Activated naive CD4-positive, alpha-beta T cell treated with anti-CD3 and anti-CD28 coated beads, Interleukin-2, amount 50 U/mL, for 24 hours (primary cell): ENCODE measurements around the gene BBOX1.
"Not testable (repeated sequence)": the region's sequence is repeated elsewhere in the genome, so short reads cannot be mapped to it uniquely, and the experiment has no call there.

Source experiments
- H3K27ac Mint-ChIP-seq: one replicate; pipeline ENCODE4 v1.8.0; 2021; ENCODE audit warnings: mild to moderate bottlenecking, mixed read lengths
- H3K27me3 Mint-ChIP-seq: one replicate; pipeline ENCODE4 v1.8.0; 2021; ENCODE audit warnings: mixed read lengths
- H3K36me3 Mint-ChIP-seq: one replicate; pipeline ENCODE4 v1.8.0; 2021; ENCODE audit warnings: mixed read lengths
- H3K4me1 Mint-ChIP-seq: one replicate; pipeline ENCODE4 v1.8.0; 2021; ENCODE audit warnings: mixed read lengths
- H3K4me3 Mint-ChIP-seq: one replicate; pipeline ENCODE4 v1.8.0; 2021; ENCODE audit warnings: mild to moderate bottlenecking, mixed read lengths
- H3K9me3 Mint-ChIP-seq: one replicate; pipeline ENCODE4 v1.8.0; 2021; ENCODE audit warnings: mixed read lengths

Gene BBOX1

DNA sequence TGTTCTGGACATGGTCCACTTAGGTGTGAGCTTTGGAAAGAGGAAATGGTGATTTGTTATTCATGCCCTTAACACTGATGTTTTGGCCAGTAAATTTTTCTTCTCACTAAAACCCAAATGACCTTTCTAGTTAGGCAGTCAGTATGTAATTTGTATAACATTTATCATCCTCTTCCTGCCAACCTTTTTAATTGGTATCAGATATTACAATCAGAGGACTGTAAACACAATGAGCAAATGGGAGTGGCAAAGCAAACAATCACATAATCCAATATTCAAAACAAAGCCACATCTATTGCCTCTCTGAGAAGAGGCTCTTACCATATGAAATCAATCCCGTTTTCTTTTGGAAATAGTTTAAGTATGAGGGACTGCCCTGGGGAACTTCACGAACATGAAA is 49.1 kb downstream of the BBOX1 start:
- H3K27me3 Mint-ChIP-seq: no peaks in the 10 kb centered on the region
- peaks cover 13% of the 10 kb centered on the region for H3K9me3 Mint-ChIP-seq
- no peak overlapping the region for H3K4me3 Mint-ChIP-seq
- no peaks in the 10 kb centered on the region for H3K4me1 Mint-ChIP-seq
- H3K36me3 Mint-ChIP-seq: no peaks in the 10 kb centered on the region
- no peak overlapping the region for H3K27ac Mint-ChIP-seq

- not testable (repeated sequence) for H3K27ac Mint-ChIP-seq, H3K4me3 Mint-ChIP-seq
- peaks cover 13% of the 10 kb centered on the region for H3K9me3 Mint-ChIP-seq
Observed at GRCh38 chr11:27090357-27090948, 49.8 kb downstream of the BBOX1 start.

GRCh38 chr11:27094120-27094519 is 53.5 kb downstream of the BBOX1 start:
- H3K36me3 Mint-ChIP-seq: no peaks in the 10 kb centered on the region
- no peak overlapping the region for H3K4me3 Mint-ChIP-seq
- no peaks in the 10 kb centered on the region for H3K27me3 Mint-ChIP-seq
- H3K9me3 Mint-ChIP-seq: peaks cover 13% of the 10 kb centered on the region
- H3K27ac Mint-ChIP-seq: no peak overlapping the region
- no peaks in the 10 kb centered on the region for H3K4me1 Mint-ChIP-seq

More at GRCh38 chr11:27090357-27090948, 49.8 kb downstream of the BBOX1 start:
- not testable (repeated sequence) for H3K27me3 Mint-ChIP-seq, H3K36me3 Mint-ChIP-seq, H3K4me1 Mint-ChIP-seq

DNA sequence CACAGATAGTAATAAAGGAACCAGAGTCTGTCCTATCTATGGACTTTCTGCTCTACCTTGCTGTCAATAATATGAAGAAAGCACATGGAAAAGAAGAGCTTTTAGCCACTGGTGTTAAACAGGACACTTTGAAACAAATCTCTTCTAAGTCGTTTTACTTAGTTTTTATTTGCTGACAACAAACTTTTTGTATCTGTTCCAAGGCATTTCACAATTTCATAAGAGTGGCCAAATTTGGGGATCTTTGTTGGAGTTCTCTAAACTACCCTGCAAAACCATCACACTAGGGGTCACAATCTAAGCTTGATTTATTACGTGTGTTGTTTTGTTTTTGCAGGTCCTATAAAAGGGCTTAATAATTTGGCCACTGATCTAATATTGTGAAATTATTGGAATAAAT is 54.4 kb downstream of the BBOX1 start:
- no peaks in the 10 kb centered on the region for H3K36me3 Mint-ChIP-seq
- peaks cover 9% of the 10 kb centered on the region for H3K9me3 Mint-ChIP-seq
- no peak overlapping the region for H3K4me3 Mint-ChIP-seq
- H3K27me3 Mint-ChIP-seq: no peaks in the 10 kb centered on the region
- H3K27ac Mint-ChIP-seq: no peak overlapping the region
- H3K4me1 Mint-ChIP-seq: no peaks in the 10 kb centered on the region

GRCh38 chr11:27095887-27096286 is 55.3 kb downstream of the BBOX1 start:
- H3K27ac Mint-ChIP-seq: no peak overlapping the region
- H3K4me3 Mint-ChIP-seq: no peak overlapping the region
- H3K36me3 Mint-ChIP-seq: no peaks in the 10 kb centered on the region
- H3K9me3 Mint-ChIP-seq: peaks cover 5% of the 10 kb centered on the region
- no peaks in the 10 kb centered on the region for H3K4me1 Mint-ChIP-seq
- no peaks in the 10 kb centered on the region for H3K27me3 Mint-ChIP-seq

DNA sequence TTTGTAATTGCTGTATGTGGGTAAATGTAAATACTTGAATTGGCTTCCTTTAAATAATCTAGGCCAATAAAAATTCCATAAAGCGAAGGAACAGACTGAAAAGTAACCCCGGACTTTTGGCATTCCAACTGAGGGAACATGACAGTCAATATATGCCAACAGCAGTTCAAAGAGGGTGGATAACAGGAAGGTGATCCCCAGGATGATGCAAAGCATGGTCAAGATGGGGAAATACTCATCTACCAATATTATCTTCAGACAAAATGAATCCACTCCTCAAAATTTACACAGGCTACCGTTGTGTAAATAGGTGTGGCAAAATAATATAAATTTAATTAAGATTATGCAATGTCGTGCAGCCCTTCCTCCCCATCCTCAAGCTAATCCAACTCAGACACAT is 56.9 kb downstream of the BBOX1 start:
- Mint-ChIP-seq H3K27me3 (peaks cover 3% of the 10 kb centered on the region), H3K4me3 (no peak overlapping the region), H3K36me3 (no peaks in the 10 kb centered on the region), H3K9me3 (peaks cover 3% of the 10 kb centered on the region), H3K27ac (no peak overlapping the region), H3K4me1 (no peaks in the 10 kb centered on the region)

DNA sequence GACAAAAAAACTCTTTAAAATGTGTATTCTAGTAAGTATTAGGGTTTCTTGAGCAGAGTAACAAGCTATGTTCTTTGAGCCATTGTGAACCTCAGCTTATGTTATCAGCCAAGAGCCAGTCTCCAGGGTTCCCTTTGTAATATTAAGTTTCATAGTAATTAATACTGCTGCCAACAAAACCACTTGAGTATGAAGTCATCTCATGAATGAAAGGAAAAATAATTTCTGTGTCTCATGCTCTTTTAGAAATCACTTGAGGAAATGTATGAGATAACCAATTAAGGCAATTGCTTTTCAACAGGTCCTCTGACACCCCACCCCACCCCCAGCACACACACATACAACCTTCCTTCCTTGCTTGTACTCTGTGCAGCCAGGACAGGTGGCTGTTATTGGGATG is 59.9 kb downstream of the BBOX1 start:
- no peaks in the 10 kb centered on the region for H3K36me3 Mint-ChIP-seq
- H3K9me3 Mint-ChIP-seq: no peaks in the 10 kb centered on the region
- peaks cover 9% of the 10 kb centered on the region for H3K27me3 Mint-ChIP-seq
- no peaks in the 10 kb centered on the region for H3K4me1 Mint-ChIP-seq
- no peak overlapping the region for H3K4me3 Mint-ChIP-seq
- no peak overlapping the region for H3K27ac Mint-ChIP-seq

- no peak overlapping the region for H3K4me3 Mint-ChIP-seq
- H3K9me3 Mint-ChIP-seq: no peaks in the 10 kb centered on the region
- H3K4me1 Mint-ChIP-seq: no peaks in the 10 kb centered on the region
- no peaks in the 10 kb centered on the region for H3K36me3 Mint-ChIP-seq
- H3K27me3 Mint-ChIP-seq: peaks cover 6% of the 10 kb centered on the region
- no peak overlapping the region for H3K27ac Mint-ChIP-seq
Observed at GRCh38 chr11:27107548-27107947, 66.9 kb downstream of the BBOX1 start.

GRCh38 chr11:27108809-27109208 is 68.2 kb downstream of the BBOX1 start:
- Mint-ChIP-seq H3K9me3 (no peaks in the 10 kb centered on the region), H3K27me3 (peaks cover 6% of the 10 kb centered on the region), H3K27ac (no peak overlapping the region), H3K4me1 (no peaks in the 10 kb centered on the region), H3K36me3 (no peaks in the 10 kb centered on the region), H3K4me3 (no peak overlapping the region)

DNA sequence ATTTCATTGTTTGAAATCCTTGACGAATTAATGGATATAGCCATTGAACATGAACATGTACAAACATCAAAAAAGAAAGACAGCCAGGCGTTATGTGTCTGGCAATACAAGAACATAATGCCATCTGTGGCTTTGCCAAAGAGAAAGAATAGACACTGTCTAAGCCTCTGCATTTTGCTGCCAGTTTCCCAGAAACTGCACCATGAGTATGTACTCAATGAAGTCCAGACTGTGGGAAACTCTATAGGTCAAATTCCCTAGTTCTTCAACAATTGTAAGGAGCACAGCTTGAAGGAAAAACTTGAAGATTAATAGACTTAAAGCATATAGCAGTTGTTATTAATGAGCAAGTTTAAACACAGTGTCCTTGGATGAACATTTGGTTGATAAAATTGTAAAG is 71.3 kb downstream of the BBOX1 start:
- H3K27ac Mint-ChIP-seq: no peak overlapping the region
- no peaks in the 10 kb centered on the region for H3K4me1 Mint-ChIP-seq
- no peak overlapping the region for H3K4me3 Mint-ChIP-seq
- no peaks in the 10 kb centered on the region for H3K27me3 Mint-ChIP-seq
- H3K9me3 Mint-ChIP-seq: no peaks in the 10 kb centered on the region
- no peaks in the 10 kb centered on the region for H3K36me3 Mint-ChIP-seq

DNA sequence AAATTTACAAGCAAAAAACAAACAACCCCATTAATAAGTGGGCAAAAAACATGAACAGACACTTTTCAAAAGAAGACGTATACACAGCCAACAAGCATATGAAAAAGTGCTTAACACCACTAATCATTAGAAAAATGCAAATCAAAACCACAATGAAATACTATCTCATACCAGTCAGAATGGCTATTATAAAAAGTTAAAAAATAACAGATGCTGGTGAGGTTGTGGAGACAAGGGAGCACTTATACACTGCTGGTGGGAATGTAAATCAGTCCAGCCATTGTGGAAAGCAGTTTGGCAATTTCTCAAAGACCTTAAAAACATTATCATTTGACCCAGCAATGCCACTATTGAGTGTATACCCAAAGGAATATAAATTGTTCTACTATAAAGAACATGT is 72.3 kb downstream of the BBOX1 start:
- Mint-ChIP-seq H3K4me1 (no peaks in the 10 kb centered on the region), H3K27ac (no peak overlapping the region), H3K9me3 (no peaks in the 10 kb centered on the region), H3K4me3 (no peak overlapping the region), H3K36me3 (no peaks in the 10 kb centered on the region), H3K27me3 (no peaks in the 10 kb centered on the region)

- no peaks in the 10 kb centered on the region for H3K27me3 Mint-ChIP-seq
- no peaks in the 10 kb centered on the region for H3K9me3 Mint-ChIP-seq
- H3K27ac Mint-ChIP-seq: no peak overlapping the region
- H3K4me3 Mint-ChIP-seq: no peak overlapping the region
- H3K4me1 Mint-ChIP-seq: no peaks in the 10 kb centered on the region
- H3K36me3 Mint-ChIP-seq: no peaks in the 10 kb centered on the region
Observed at GRCh38 chr11:27115051-27115650, 74.5 kb downstream of the BBOX1 start.

DNA sequence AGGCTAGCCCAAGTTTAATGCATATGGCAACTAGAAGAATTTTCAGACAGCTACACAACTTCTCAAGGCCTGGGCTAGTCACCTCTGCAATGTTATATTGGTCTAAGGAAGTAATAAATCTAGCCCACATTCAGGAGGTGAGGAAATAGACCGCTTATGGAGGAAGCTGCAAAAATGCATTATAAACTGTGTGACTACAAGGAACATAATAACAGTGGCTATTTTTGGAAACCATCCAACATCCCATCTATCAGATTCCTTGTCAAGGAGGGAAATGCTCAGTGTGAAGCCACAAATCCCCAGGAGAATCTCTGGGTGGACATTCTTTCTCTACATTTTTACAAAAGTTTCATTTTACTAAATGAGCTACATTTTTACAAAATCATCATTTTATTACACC is 76.1 kb downstream of the BBOX1 start:
- H3K27ac Mint-ChIP-seq: no peak overlapping the region
- no peaks in the 10 kb centered on the region for H3K4me1 Mint-ChIP-seq
- no peak overlapping the region for H3K4me3 Mint-ChIP-seq
- no peaks in the 10 kb centered on the region for H3K36me3 Mint-ChIP-seq
- peaks cover 1% of the 10 kb centered on the region for H3K27me3 Mint-ChIP-seq
- no peaks in the 10 kb centered on the region for H3K9me3 Mint-ChIP-seq

- peaks cover 1% of the 10 kb centered on the region for H3K27me3 Mint-ChIP-seq
- H3K36me3 Mint-ChIP-seq: no peaks in the 10 kb centered on the region
- no peaks in the 10 kb centered on the region for H3K9me3 Mint-ChIP-seq
- H3K4me1 Mint-ChIP-seq: no peaks in the 10 kb centered on the region
- no peak overlapping the region for H3K4me3 Mint-ChIP-seq
- H3K27ac Mint-ChIP-seq: no peak overlapping the region
Observed at GRCh38 chr11:27118371-27118770, 77.8 kb downstream of the BBOX1 start.

DNA sequence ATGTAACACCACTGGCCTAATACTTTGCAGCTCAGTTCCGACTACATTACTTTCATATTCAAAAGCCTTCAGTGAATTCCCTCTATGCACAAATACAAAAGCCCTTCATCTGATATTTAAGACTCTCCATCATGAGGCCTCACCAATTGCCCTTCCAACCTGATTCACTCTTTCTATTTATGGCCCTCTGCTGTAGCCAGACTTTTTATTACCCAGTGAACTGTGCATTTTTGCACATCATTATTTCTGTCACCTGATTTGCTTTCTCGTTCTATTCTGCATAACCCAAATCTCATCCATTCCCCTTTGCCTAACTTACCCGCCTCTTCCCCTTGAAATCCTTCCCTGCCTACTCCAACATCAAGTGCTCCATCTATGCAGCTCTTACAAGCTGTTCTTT is 78.3 kb downstream of the BBOX1 start:
- Mint-ChIP-seq H3K36me3 (no peaks in the 10 kb centered on the region), H3K4me3 (no peak overlapping the region), H3K9me3 (no peaks in the 10 kb centered on the region), H3K4me1 (no peaks in the 10 kb centered on the region), H3K27ac (no peak overlapping the region), H3K27me3 (peaks cover 1% of the 10 kb centered on the region)

DNA sequence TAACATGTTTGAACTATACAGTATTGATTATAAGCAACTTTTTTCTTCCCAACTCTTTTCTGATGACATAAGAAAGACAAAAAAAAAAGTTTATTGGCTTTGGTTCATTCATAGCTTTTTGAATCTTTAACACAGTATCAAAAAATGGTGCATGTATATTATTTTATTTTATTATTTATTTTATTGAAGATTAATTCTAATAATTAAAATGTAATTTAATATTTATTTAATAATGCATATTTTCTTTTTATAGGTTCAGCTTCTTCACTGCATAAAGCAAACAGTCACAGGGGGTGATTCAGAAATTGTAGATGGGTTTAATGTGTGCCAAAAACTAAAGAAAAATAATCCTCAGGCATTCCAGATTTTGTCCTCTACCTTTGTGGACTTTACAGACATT is 78.8 kb downstream of the BBOX1 start:
- no peaks in the 10 kb centered on the region for H3K9me3 Mint-ChIP-seq
- no peaks in the 10 kb centered on the region for H3K36me3 Mint-ChIP-seq
- H3K27me3 Mint-ChIP-seq: peaks cover 1% of the 10 kb centered on the region
- H3K27ac Mint-ChIP-seq: no peak overlapping the region
- H3K4me1 Mint-ChIP-seq: no peaks in the 10 kb centered on the region
- H3K4me3 Mint-ChIP-seq: no peak overlapping the region

- Mint-ChIP-seq H3K4me1 (no peaks in the 10 kb centered on the region), H3K27me3 (peaks cover 1% of the 10 kb centered on the region), H3K9me3 (no peaks in the 10 kb centered on the region), H3K36me3 (no peaks in the 10 kb centered on the region), H3K4me3 (no peak overlapping the region), H3K27ac (no peak overlapping the region)
Observed at GRCh38 chr11:27120211-27120610, 79.6 kb downstream of the BBOX1 start.
